Stimulated activated CD8-positive, alpha-beta memory T cell treated with anti-CD3 and anti-CD28 coated beads, Interleukin-4, amount 100 ng/mL, for 1 hour (primary cell): ENCODE results near the gene DNAAF2.
"Not testable (repeated sequence)": the region's sequence is repeated elsewhere in the genome, so short reads cannot be mapped to it uniquely, and the experiment has no call there.

Experiments used
- DNase-seq, 2 donors: peaks; one replicate each; pipeline ENCODE4 v3.0.0-alpha.2; 2020; ENCODE audit warnings: low read depth in 2 of 2, low spot score in 1 of 2

Gene DNAAF2

GRCh38 chr14:49622022-49622607 lies 12.9 kb downstream of the DNAAF2 start:
- DNase-seq = no peak

GRCh38 chr14:49621114-49621881 lies 13.7 kb downstream of the DNAAF2 start:
- no peak for DNase-seq

DNA sequence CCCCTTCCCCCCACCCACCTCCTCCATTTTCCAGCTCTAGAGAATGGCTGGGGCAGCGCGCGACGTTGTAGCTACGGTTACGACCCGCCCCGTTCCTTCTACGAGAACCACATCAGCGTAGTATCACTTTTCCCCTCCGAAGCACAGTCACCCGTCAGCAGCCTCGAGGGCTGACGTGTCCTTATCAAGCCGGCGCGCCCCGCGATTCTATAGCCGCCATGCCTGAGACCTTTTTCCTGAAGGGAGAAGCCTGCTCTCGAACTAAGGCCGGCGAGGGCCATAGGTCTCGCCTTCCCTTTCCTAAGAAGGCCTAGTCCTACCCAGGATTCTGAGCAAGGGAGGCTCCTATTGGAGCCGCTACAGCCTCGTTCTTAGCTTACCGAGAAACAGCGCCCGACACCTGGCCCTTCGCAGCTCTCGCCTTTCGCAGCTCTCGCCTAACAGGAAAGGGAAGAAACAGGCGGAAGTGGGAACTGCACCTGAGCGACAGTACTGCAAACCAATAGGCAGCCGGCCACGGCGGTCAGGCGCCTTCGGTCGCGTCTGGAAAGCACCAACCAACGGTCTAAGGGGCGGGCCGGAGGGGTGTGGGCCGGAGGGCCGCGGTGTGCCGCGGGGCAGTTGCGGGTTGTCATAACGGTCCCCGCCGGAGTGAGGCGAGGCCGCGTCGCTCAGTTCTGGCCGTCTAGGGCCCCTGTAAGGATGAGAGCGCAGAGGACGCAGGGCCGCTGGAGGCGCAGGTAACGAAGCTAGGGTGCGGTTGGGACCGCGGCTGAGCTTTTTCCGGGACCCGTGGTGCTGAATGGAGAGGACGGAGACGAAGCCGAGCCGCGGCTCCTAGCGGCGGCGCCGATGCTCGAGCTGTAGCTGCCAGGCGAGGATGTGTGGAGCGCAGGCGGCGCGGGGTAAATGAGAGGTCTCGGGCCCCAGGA lies 14.6 kb downstream of the DNAAF2 start, which contains the start of the genes MGAT2 and RPL36AL:
Gene MGAT2 (plus strand): TSS at position 618 of the 932 bp plus-strand sequence. CDS start 470 bp downstream, outside the sequence.
Gene RPL36AL (minus strand): TSS at position 445 of the 932 bp plus-strand sequence. CDS start 1,522 bp downstream, outside the sequence.
- DNase-seq = peak; percentile 84 to 89

DNA sequence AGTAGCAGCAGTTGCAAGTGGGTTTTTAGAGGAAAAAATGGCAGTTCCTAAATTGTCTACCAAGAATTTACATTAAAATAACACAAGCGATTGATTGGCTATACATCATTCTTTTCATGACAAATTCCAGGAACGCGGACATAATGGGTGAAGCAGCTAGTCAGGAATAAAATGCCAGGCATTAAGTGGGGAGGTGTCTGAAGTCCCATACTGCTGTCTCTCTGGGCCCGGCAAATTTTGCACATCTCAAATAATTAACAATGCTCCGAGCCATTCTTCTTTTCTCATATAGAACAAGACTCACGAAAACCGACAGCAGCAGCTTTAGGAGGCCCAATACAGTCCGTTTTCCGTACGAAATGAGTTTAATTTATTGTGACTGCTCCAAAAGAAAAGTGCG lies 15.3 kb downstream of the DNAAF2 start:
- DNase-seq = no peak

DNA sequence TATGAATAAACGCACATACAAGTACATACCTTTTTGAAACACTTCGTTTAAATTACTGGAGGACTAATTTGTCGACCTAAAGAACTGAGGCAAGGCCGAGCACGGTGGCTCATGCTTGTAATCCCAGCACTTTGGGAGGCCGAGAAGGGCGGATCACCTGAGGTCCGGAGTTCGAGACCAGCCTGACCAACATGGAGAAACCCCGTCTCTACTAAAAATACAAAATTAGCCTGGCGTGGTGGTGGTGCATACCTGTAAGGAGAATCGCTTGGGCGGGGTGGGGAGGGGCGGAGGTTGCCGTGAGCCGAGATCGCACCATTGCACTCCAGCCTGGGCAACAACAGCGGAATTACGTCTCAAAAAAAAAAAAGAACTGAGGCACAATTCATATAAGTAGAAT lies 15.8 kb downstream of the DNAAF2 start:
- not testable (repeated sequence) for DNase-seq

- no peak for DNase-seq
These were observed 17.1 kb downstream of the DNAAF2 start for GRCh38 chr14:49617852-49618519.

DNA sequence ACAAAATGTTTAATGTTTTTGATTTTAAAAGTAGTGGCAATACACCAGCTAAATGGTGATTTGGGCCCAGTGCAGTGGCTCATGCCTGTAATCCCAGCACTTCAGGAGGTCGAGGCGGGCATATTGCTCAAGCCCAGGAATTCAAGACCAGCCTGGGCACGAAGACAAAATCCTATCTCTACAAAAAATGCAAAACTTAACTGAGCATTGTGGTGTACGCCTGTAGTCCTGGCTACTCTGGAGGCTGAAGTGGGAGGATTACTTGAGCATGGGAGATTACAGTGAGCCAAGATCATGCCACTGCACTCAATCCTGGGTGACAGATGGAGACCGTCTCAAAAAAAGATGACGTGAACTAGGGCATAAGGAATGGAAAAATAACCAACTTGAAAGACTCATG lies 19.3 kb downstream of the DNAAF2 start:
- DNase-seq = no peak

GRCh38 chr14:49614196-49614595 lies 20.8 kb downstream of the DNAAF2 start:
- DNase-seq = no peak

DNA sequence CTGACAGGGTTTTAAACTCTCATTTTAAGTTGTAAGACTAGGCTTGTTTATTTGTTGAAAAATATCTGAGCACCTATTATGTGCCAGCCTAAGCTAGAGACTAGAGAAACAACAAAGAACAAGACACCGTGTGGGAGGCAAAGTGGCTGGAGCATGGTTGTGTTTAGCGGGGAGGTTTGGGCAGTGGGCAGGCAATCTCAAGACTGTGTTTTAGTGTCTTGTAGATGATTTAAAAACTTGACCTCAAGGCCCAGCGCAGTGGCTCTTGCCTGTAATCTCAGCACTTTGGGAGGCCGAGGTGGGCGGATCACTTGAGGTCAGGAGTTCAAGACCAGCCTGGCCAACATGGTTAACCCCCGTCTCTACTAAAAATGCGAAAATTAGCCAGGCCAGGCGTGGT lies 22.4 kb downstream of the DNAAF2 start:
- DNase-seq = no peak

DNA sequence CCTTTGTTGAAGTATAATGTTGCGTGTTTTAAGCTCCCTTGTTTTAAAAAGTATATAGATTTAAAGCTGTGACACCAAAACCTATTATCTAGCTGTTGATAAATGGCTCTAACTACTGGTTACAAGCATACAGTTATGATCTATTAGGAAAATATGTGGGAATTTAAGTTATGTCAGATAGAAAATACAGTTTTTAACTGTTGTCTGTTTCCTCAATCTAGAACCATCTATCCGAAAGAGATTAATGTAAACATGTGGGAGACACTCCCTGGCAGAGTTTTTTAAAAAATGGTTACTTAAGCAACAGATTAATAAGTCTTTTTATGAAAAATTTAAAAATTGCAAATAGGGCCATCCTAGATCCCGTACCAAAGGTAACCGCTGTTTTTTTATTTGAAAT lies 22.8 kb downstream of the DNAAF2 start:
- no peak for DNase-seq

- DNase-seq = no peak
These were observed 27.5 kb downstream of the DNAAF2 start for GRCh38 chr14:49607583-49607982.

DNA sequence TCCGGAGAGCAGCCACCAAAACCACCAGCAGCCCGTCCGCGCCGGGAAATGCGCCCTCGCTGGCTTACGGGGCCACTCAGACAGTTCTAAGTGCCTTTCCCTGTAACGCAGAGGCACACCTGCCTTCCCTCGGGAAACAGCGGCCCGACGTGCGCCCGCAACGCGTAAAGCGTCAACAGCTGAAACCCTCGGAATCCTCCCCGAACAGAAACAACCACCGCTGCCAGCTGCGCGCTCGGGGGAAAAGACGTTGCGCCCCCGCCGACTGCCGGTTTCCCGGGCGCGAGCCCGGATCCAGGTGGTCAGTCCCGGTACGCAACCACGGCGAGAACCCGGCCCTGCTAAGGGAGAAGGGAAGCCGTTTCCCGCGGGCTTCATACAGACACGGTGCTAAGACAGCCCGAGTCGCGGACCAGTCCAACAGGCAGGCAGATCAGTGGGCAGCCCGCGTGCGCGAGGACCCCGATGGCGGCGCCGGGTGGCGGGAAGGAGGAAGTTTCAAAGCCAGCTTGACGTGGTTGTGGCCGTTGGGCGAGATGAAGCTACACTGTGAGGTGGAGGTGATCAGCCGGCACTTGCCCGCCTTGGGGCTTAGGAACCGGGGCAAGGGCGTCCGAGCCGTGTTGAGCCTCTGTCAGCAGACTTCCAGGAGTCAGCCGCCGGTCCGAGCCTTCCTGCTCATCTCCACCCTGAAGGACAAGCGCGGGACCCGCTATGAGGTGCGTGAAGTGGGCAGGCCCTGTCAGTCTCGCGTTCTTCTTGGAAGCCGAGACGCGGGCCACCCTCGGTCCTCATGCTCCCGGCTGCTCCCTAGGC lies 36.4 kb downstream of the DNAAF2 start, which contains the start of gene LRR1:
Gene LRR1 (plus strand): TSS at position 456 of the 816 bp plus-strand sequence. CDS start 81 bp downstream, at position 537.
- peak; percentile 60 to 67 for DNase-seq

DNA sequence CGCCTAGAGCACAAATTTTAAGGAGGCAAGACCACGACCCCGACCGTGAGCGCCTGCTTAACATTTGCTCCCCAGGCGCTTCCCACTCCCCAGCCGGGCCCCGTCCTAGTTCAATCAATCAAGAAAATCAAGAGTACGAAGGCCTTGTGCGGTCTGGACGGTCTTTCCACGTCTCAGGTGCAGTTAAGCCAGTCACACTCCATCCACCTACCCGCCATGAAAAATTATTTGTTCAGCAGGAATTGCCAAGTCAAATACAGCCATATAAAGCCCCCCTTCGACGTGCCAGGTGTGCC lies 36.9 kb downstream of the DNAAF2 start:
- no peak for DNase-seq

- no peak for DNase-seq
These were observed 40.5 kb downstream of the DNAAF2 start for GRCh38 chr14:49594347-49595091.

DNA sequence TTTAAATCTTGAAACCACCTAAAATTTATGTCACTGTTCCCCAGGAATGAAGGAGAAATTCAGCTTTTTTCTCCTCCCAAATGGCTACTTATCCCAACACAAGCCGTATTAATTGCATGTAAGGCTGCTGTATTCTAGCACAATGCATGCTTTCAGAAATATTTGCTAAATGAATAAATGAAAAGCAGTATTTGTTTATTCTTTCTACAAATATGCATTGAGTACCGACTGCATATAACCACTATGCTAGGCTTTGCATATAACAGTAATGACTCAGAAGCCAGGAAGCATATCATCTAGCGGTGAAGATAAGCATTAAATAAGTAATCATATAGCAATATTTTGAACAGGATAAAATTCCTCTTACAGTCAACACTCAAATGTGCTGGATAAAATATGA lies 42.0 kb downstream of the DNAAF2 start:
- DNase-seq = no peak

DNA sequence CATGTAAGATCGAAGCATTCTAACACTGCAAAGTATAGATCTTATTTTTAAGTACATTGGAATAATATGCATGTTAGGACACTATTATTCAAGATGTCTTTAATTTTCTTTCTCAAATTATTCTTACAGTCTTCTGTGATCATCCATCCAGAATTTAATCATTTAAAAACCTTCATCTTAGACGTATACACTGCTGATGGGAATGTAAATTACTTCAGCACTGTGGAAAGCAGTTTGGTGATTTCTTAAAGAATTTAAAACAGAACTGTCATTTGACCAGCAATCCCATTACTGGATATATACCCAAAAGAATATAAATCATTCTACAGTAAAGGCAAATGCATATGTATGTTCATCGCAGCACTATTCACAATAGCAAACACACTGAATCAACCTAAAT lies 45.7 kb downstream of the DNAAF2 start:
- no peak for DNase-seq

- DNase-seq = peak in 1 of 2 donors; percentile 11
These were observed 48.2 kb downstream of the DNAAF2 start for GRCh38 chr14:49586673-49587460.

GRCh38 chr14:49585803-49586672 lies 49.0 kb downstream of the DNAAF2 start, which contains the start of gene RPS29:
Gene RPS29 (minus strand): TSS chr14:49586380. CDS start chr14:49586346, 34 bp downstream.
- peak; percentile 97 for DNase-seq
